ENCODE data around the gene BRINP1. TPM values are rescaled to one million over a fixed set of nuclear protein-coding genes. Genes with fewer than 3 reads are reported as not detected.

The BRINP1 gene
- polyA plus RNA-seq, 3 donors, result 4.8 to 7.2 (median 5.8) TPM

- DNase-seq (ENCODE audit: extremely low read depth in 1 of 11, low read depth in 9 of 11, low spot score in 4 of 11), result no peak
Observed at GRCh38 chr9:119357336-119358096, 11.7 kb downstream of the BRINP1 start.

- DNase-seq (ENCODE audit: extremely low read depth in 1 of 11, low read depth in 9 of 11, low spot score in 4 of 11), result peak in 6 of 11 donors; percentile 46 to 78 (median 65)
Observed at GRCh38 chr9:119349351-119349825, 19.8 kb downstream of the BRINP1 start.

- peak in 8 of 11 donors; percentile 15 to 64 (median 35) for DNase-seq (ENCODE audit: extremely low read depth in 1 of 11, low read depth in 9 of 11, low spot score in 4 of 11)
Observed at GRCh38 chr9:119343059-119343990, 25.9 kb downstream of the BRINP1 start.

- DNase-seq (ENCODE audit: extremely low read depth in 1 of 11, low read depth in 9 of 11, low spot score in 4 of 11), result no peak
Observed at GRCh38 chr9:119339056-119339455, 30.2 kb downstream of the BRINP1 start.

GRCh38 chr9:119337573-119337972, 31.7 kb downstream of the BRINP1 start:
- DNase-seq (ENCODE audit: extremely low read depth in 1 of 11, low read depth in 9 of 11, low spot score in 4 of 11), result no peak

- no peak for DNase-seq (ENCODE audit: extremely low read depth in 1 of 11, low read depth in 9 of 11, low spot score in 4 of 11)
Observed at GRCh38 chr9:119334745-119335144, 34.5 kb downstream of the BRINP1 start.

- no peak for DNase-seq (ENCODE audit: extremely low read depth in 1 of 11, low read depth in 9 of 11, low spot score in 4 of 11)
Observed at GRCh38 chr9:119333507-119334229, 35.6 kb downstream of the BRINP1 start.

GRCh38 chr9:119332522-119332921, 36.7 kb downstream of the BRINP1 start:
- DNase-seq (ENCODE audit: extremely low read depth in 1 of 11, low read depth in 9 of 11, low spot score in 4 of 11), result no peak

GRCh38 chr9:119322184-119322583, 47.1 kb downstream of the BRINP1 start:
- DNase-seq (ENCODE audit: extremely low read depth in 1 of 11, low read depth in 9 of 11, low spot score in 4 of 11), result peak in 9 of 11 donors; percentile 13 to 63 (median 51)

GRCh38 chr9:119318371-119318770, 50.9 kb downstream of the BRINP1 start:
- DNase-seq (ENCODE audit: extremely low read depth in 1 of 11, low read depth in 9 of 11, low spot score in 4 of 11), result no peak

GRCh38 chr9:119313846-119314245, 55.4 kb downstream of the BRINP1 start:
- DNase-seq (ENCODE audit: extremely low read depth in 1 of 11, low read depth in 9 of 11, low spot score in 4 of 11), result no peak

- no peak for DNase-seq (ENCODE audit: extremely low read depth in 1 of 11, low read depth in 9 of 11, low spot score in 4 of 11)
Observed at GRCh38 chr9:119310741-119311140, 58.5 kb downstream of the BRINP1 start.

- DNase-seq (ENCODE audit: extremely low read depth in 1 of 11, low read depth in 9 of 11, low spot score in 4 of 11), result no peak
Observed at GRCh38 chr9:119307471-119307870, 61.8 kb downstream of the BRINP1 start.

- no peak for DNase-seq (ENCODE audit: extremely low read depth in 1 of 11, low read depth in 9 of 11, low spot score in 4 of 11)
Observed at GRCh38 chr9:119304555-119304954, 64.7 kb downstream of the BRINP1 start.

GRCh38 chr9:119302988-119303698, 66.1 kb downstream of the BRINP1 start:
- no peak for DNase-seq (ENCODE audit: extremely low read depth in 1 of 11, low read depth in 9 of 11, low spot score in 4 of 11)

- no peak for DNase-seq (ENCODE audit: extremely low read depth in 1 of 11, low read depth in 9 of 11, low spot score in 4 of 11)
Observed at GRCh38 chr9:119298076-119298853, 71.0 kb downstream of the BRINP1 start.

- DNase-seq (ENCODE audit: extremely low read depth in 1 of 11, low read depth in 9 of 11, low spot score in 4 of 11), result no peak
Observed at GRCh38 chr9:119291554-119291953, 77.7 kb downstream of the BRINP1 start.
